AG04449 (cell line): Measurements from ENCODE around the gene CD72.

Source experiments
- CTCF ChIA-PET: fragments of 350-600 bp; formaldehyde crosslinking; extraction: SDS; loops from one replicate; lab custom pipeline; 2021; ENCODE audit warnings: antibody characterized with exemption; lab: Yijun Ruan, JAX
- POLR2A ChIA-PET: fragments of 400-600, 350-600 bp; formaldehyde crosslinking; extraction: SDS; loops from one replicate; lab custom pipeline; 2020; ENCODE audit warnings: antibody characterized with exemption, inconsistent platforms; lab: Yijun Ruan, JAX
- DNase-seq: peaks from one replicate; pipeline ENCODE4 v3.0.0-alpha.2; 2010; ENCODE audit warnings: low read depth, low spot score
- H3K4me3 ChIP-seq: 2 replicates; pipeline ENCODE4 v1.5.1; 2011; ENCODE audit warnings: low read depth, mild to moderate bottlenecking, control low read depth, low read length
- TF ChIP-seq, protein P1 (sequence below): IDR thresholded peaks from one replicate; pipeline ENCODE4 v1.5.1; 2011; ENCODE audit warnings: mild to moderate bottlenecking, moderate library complexity, low read length, control low read depth, inconsistent platforms; ENCODE audit not compliant: insufficient read depth; ENCODE audit errors: missing control alignments

Gene CD72

DNA sequence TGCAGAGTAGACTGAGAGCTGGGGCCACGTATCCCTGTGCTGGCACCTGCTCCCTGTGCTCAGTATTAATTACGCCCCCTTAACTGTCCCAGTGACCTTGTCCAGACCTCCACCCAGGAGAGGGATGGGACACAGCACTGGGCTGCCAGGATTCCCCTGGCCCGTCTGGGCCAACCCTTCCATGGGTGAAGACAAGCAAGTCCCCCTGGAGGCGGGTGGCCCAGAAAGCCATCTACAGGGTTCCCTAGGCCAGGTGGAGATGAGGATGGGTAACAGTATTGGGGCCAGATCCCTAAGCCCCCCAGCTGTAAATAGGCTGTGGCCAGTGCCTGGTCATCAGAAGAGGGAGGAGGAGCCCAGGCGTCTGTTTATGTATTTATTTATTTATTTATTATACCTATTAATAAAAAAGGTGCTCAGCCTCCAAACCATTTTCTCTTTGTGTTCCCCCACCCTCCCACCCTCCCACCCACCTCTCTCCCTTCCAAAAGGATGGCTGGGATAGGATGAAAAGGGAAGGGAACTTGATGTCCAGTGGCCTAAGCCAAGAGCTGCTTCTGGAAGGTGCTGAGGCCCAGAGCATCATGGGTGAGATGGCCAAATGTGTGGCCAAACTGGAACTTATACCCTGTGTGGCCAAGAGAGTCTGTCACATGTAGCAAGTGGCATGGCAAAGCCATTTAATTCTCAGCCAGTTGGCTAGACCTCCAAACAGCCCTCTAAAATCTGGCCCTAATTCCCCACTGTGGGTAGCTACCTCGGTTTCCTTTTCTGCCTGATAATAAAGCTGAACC, 56.5 kb downstream of the CD72 start:
- TF ChIP-seq, protein P1, sequence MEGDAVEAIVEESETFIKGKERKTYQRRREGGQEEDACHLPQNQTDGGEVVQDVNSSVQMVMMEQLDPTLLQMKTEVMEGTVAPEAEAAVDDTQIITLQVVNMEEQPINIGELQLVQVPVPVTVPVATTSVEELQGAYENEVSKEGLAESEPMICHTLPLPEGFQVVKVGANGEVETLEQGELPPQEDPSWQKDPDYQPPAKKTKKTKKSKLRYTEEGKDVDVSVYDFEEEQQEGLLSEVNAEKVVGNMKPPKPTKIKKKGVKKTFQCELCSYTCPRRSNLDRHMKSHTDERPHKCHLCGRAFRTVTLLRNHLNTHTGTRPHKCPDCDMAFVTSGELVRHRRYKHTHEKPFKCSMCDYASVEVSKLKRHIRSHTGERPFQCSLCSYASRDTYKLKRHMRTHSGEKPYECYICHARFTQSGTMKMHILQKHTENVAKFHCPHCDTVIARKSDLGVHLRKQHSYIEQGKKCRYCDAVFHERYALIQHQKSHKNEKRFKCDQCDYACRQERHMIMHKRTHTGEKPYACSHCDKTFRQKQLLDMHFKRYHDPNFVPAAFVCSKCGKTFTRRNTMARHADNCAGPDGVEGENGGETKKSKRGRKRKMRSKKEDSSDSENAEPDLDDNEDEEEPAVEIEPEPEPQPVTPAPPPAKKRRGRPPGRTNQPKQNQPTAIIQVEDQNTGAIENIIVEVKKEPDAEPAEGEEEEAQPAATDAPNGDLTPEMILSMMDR: no peak
- DNase-seq: no peak
- CTCF ChIA-PET: interaction anchor here (0.9 to 5.2 kb wide), 2 partner anchors 7 to 12 kb away, joined by 3 to 52 read pairs; no protein-coding TSS in a partner anchor
- H3K4me3 ChIP-seq: no peak overlapping the region
- POLR2A ChIA-PET: interaction anchor here (1.0 kb wide), 1 partner anchor 8 kb away, joined by 4 read pairs; no protein-coding TSS in a partner anchor

DNA sequence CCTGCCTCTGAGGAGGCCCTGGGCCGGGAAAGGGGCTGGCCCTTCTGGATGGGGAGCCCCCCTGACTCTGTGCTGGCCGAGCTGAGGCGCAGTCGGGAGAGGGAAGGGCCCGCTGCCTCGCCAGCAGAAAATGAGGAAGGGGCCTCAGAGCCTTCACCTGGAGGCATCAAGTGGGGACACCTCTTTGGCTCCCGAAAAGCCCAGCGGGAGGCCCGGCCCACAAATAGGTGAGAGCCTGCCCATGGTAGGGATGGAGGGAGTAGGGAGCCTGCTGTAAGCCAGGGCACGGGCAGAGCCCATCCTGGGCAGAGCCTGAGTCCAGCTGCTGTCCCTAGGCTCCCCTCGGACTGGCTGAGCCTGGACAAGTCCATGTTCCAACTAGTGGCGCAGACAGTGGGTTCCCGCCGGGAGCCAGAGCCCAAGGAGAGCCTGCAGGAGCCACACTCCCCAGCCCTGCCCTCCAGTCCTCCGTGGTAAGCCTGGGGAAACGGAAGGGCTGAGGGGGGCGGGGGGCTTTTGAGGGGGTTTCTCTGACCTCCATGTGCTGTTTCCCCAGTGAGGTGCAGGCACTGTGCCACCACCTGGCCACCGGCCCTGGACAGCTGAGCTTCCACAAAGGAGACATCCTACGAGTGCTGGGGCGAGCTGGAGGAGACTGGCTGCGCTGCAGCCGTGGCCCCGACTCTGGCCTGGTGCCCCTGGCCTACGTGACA, 57.4 kb downstream of the CD72 start:
- ChIA-PET POLR2A (no interaction called here), CTCF (no interaction called here)
- TF ChIP-seq, protein P1: no peak
- H3K4me3 ChIP-seq: no peak overlapping the region
- no peak for DNase-seq
